Tibial nerve (tissue), 4 donors: ENCODE data around the gene BRD7. TPM values are rescaled to one million over a fixed set of nuclear protein-coding genes. Genes with fewer than 3 reads are reported as not detected.

Experiments used
- DNase-seq, 2 donors: peaks; one replicate each; pipeline ENCODE4 v3.0.0-alpha.2; 2019; ENCODE audit warnings: low spot score in 2 of 2
- H3K27ac ChIP-seq, 4 donors: fragments of 200-600 bp; sonication (generic) in 3 of 4; one replicate each; pipeline ENCODE4 v1.5.1; 2017 to 2019; ENCODE audit warnings: mild to moderate bottlenecking in 1 of 4
- H3K27me3 ChIP-seq, 2 donors: fragments of 200-600 bp; sonication (generic) in 1 of 2; one replicate each; pipeline versions ENCODE4 v1.5.1 to v1.6.0; 2017 to 2019
- H3K36me3 ChIP-seq, 3 donors: fragments of 200-600 bp; sonication (generic); one replicate each; pipeline ENCODE4 v1.5.1; 2018 to 2019
- H3K4me1 ChIP-seq, 4 donors: fragments of 200-600 bp; sonication (generic) in 3 of 4; one replicate each; pipeline ENCODE4 v1.5.1; 2017 to 2019
- H3K4me3 ChIP-seq, 4 donors: fragments of 200-600 bp; sonication (generic) in 3 of 4; one replicate each; pipeline ENCODE4 v1.5.1; 2017 to 2019; ENCODE audit warnings: mild to moderate bottlenecking in 1 of 4, moderate library complexity in 1 of 4
- H3K9me3 ChIP-seq, 4 donors: fragments of 200-600 bp; sonication (generic) in 3 of 4; one replicate each; pipeline ENCODE4 v1.5.1; 2017 to 2019
- CTCF ChIP-seq, 5 experiments: fragments of 200-600 bp in 3 of 5; fragments of 450-650 bp in 2 of 5; sonication (generic) in 3 of 5; IDR thresholded peaks; one replicate each; pipeline ENCODE4 v1.5.1; 2016 to 2019; ENCODE audit warnings: antibody characterized with exemption in 5 of 5, mild to moderate bottlenecking in 3 of 5, moderate library complexity in 2 of 5
- EP300 ChIP-seq, 2 donors: sonication (generic); formaldehyde crosslinking; IDR thresholded peaks; one replicate each; pipeline ENCODE4 v1.6.1; 2017; ENCODE audit warnings: antibody characterized with exemption in 2 of 2, mild to moderate bottlenecking in 1 of 2
- POLR2A ChIP-seq, 2 donors: fragments of 450-650 bp; IDR thresholded peaks; one replicate each; pipeline ENCODE4 v1.6.1; 2017; ENCODE audit warnings: antibody characterized with exemption in 2 of 2, mild to moderate bottlenecking in 2 of 2, moderate library complexity in 2 of 2
- WGBS, 2 donors: methylation state at CpG; one replicate each; pipeline ENCODE4 v1.1.5; 2018; 5-methylcytosine and 5-hydroxymethylcytosine counted together
- total RNA-seq, 4 donors: library from RNA; depleted of rRNA; stranded (reverse); fragments of >200 nt; gene quantifications; one replicate each; pipeline ENCODE4 v1.1.0, GENCODE V29; 2016

Gene BRD7
- total RNA-seq, 4 donors from 2014 or later = 35.4 to 55.7 (median 41.6) TPM

GRCh38 chr16:50301626-50302471, 66.9 kb downstream of the BRD7 start:
- no peaks in the 10 kb centered on the region for H3K27me3 ChIP-seq
- H3K4me1 ChIP-seq = peaks cover 0 to 7% (median 0%) of the 10 kb centered on the region in 4 donors
- WGBS, 2 donors = 71 to 77% methylated on average over 17 to 20 of the region's 21 CpGs
- H3K27ac ChIP-seq = peak overlapping the region in 1 of 4 donors; percentile 67
- no peaks in the 10 kb centered on the region for H3K9me3 ChIP-seq
- H3K36me3 ChIP-seq = peaks cover 0 to 7% (median 0%) of the 10 kb centered on the region in 3 donors
- H3K4me3 ChIP-seq = no peak overlapping the region
- no peak for DNase-seq
- TF ChIP-seq CTCF (IDR thresholded peaks at IDR 0.05) (no peak), EP300 (IDR thresholded peaks at IDR 0.05) (no peak), POLR2A (IDR thresholded peaks at IDR 0.05) (no peak)

GRCh38 chr16:50300942-50301625, 67.7 kb downstream of the BRD7 start:
- Histone ChIP-seq H3K36me3 (peaks cover 0 to 7% (median 0%) of the 10 kb centered on the region in 3 donors), H3K4me3 (no peak overlapping the region), H3K27ac (peak overlapping the region in 1 of 4 donors; percentile 67), H3K4me1 (peaks cover 0 to 7% (median 0%) of the 10 kb centered on the region in 4 donors), H3K9me3 (no peaks in the 10 kb centered on the region), H3K27me3 (no peaks in the 10 kb centered on the region)
- WGBS, 2 donors = 89 to 90% methylated on average over 16 to 23 of the region's 23 CpGs
- TF ChIP-seq POLR2A (IDR thresholded peaks at IDR 0.05) (no peak), CTCF (IDR thresholded peaks at IDR 0.05) (no peak)
- DNase-seq = no peak

- Histone ChIP-seq H3K27ac (no peak overlapping the region), H3K9me3 (no peaks in the 10 kb centered on the region), H3K36me3 (peaks cover 0 to 10% (median 0%) of the 10 kb centered on the region in 3 donors), H3K4me3 (no peak overlapping the region), H3K4me1 (peaks cover 0 to 7% (median 0%) of the 10 kb centered on the region in 4 donors), H3K27me3 (no peaks in the 10 kb centered on the region)
- DNase-seq = no peak
- no peak for TF ChIP-seq EP300 (IDR thresholded peaks at IDR 0.05)
- TF ChIP-seq POLR2A (IDR thresholded peaks at IDR 0.05) = no peak
- no peak for TF ChIP-seq CTCF (IDR thresholded peaks at IDR 0.05)
- 85 to 93% methylated on average over 4 to 8 of the region's 12 CpGs for WGBS, 2 donors
These were observed 69.2 kb downstream of the BRD7 start for GRCh38 chr16:50299508-50300105.

GRCh38 chr16:50298591-50299507, 69.9 kb downstream of the BRD7 start:
- 83 to 91% methylated on average over 17 to 20 of the region's 29 CpGs for WGBS, 2 donors
- no peaks in the 10 kb centered on the region for H3K9me3 ChIP-seq
- no peak overlapping the region for H3K4me3 ChIP-seq
- H3K36me3 ChIP-seq = peaks cover 0 to 17% (median 0%) of the 10 kb centered on the region in 3 donors
- no peak overlapping the region for H3K27ac ChIP-seq
- no peaks in the 10 kb centered on the region for H3K27me3 ChIP-seq
- peaks cover 0 to 7% (median 0%) of the 10 kb centered on the region in 4 donors for H3K4me1 ChIP-seq
- DNase-seq = no peak
- TF ChIP-seq CTCF (IDR thresholded peaks at IDR 0.05) (no peak), EP300 (IDR thresholded peaks at IDR 0.05) (no peak), POLR2A (IDR thresholded peaks at IDR 0.05) (no peak)
